Keratinocyte (primary cell): ENCODE measurements around the gene UCP2.

ENCODE experiments used
- EZH2 ChIP-seq: IDR thresholded peaks from one replicate; pipeline ENCODE4 v1.6.1; 2012; ENCODE audit warnings: inconsistent platforms, mild to moderate bottlenecking, low read length, moderate library complexity
- TF ChIP-seq, protein P1 (sequence below), 3 experiments: IDR thresholded peaks in 1 of 3; conservative IDR thresholded peaks in 1 of 3; optimal IDR thresholded peaks in 1 of 3; 2 replicates in 2 of 3; 3 replicates in 1 of 3; pipeline versions ENCODE3 to v1.5.1; 2011; ENCODE audit warnings: low read length in 3 of 3, mild to moderate bottlenecking in 3 of 3, moderate library complexity in 2 of 3, control low read depth in 1 of 3, inconsistent platforms in 1 of 3; ENCODE audit not compliant: insufficient read depth in 2 of 3; ENCODE audit errors: extremely low read depth in 1 of 3

DNA sequence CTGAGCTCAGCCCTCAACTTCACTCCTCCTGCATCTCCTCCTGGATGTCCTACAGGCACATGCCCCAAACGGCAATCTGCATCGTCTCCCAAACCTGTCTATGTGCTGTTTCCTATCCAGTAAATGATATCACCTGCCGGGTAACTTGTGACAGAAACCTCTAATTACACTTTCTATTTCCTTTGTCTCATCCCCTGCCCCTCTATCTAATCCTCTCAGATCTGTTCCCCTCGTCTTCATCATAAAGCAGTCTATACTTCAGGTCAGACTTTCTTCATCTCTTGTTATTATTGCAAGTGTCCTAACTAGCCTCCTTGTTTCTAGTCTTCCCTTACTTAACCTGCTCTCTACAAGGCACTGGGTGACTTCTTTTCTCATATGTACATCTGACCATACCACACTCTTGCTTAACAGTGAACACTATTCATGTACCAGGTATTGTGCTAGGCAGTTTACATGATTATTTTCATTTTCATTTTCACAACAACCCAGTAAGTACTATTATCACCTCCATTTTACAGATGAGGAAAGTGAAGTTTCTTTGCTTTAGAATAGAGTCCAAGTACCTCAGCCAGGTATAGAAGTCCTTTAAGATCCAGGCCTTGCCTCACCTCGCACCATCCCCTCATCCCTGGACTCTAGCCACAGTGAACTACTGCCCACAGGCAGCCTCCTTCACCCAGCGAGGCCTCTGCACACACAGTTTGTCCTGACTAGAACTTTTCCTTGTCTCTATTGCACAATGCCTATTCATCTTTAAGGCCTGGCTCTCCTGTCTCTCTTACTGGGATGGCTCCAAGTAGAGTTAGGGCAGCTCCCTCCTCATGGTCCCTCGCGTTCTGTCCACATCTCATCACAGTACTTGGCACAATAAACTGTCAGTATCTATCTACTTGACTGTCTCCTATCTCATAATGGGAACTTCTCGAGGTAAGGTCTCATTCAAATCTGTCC, 48.4 kb upstream of the UCP2 start:
- TF ChIP-seq, protein P1, sequence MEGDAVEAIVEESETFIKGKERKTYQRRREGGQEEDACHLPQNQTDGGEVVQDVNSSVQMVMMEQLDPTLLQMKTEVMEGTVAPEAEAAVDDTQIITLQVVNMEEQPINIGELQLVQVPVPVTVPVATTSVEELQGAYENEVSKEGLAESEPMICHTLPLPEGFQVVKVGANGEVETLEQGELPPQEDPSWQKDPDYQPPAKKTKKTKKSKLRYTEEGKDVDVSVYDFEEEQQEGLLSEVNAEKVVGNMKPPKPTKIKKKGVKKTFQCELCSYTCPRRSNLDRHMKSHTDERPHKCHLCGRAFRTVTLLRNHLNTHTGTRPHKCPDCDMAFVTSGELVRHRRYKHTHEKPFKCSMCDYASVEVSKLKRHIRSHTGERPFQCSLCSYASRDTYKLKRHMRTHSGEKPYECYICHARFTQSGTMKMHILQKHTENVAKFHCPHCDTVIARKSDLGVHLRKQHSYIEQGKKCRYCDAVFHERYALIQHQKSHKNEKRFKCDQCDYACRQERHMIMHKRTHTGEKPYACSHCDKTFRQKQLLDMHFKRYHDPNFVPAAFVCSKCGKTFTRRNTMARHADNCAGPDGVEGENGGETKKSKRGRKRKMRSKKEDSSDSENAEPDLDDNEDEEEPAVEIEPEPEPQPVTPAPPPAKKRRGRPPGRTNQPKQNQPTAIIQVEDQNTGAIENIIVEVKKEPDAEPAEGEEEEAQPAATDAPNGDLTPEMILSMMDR (optimal IDR thresholded peaks at IDR 0.05 in 1 of 3, IDR thresholded peaks at IDR 0.05 in 1 of 3, conservative IDR thresholded peaks at IDR 0.05 in 1 of 3; ENCODE audit: extremely low read depth in 1 of 3, insufficient read depth in 2 of 3, low read length in 3 of 3) = no peak
- no peak for TF ChIP-seq EZH2
